HG02759 (cell line): ENCODE results near the gene VBP1.
A peak's percentile ranks its signal among the peaks of the same experiment; 100 is the strongest.
"Not testable (repeated sequence)": the region's sequence is repeated elsewhere in the genome, so short reads cannot be mapped to it uniquely, and the experiment has no call there.

Experiments used
- ATAC-seq: cut with Tn5 transposase; IDR thresholded peaks from one replicate; pipeline ENCODE4 v1.9.1; 2021; ENCODE audit warnings: mild to moderate bottlenecking, moderate library complexity; ENCODE audit not compliant: unreplicated experiment

The VBP1 gene

GRCh38 chrX:155263854-155264628 lies 47.8 kb downstream of the VBP1 start, which contains the start of gene RAB39B:
Gene RAB39B, minus strand, starts transcription at chrX:155264491. Its CDS starts 203 bp downstream, at chrX:155264288.
- peak; percentile 92 for ATAC-seq

GRCh38 chrX:155266439-155266838 lies 50.2 kb downstream of the VBP1 start:
- no peak for ATAC-seq

- not testable (repeated sequence) for ATAC-seq
Measured at GRCh38 chrX:155267995-155268394, 51.7 kb downstream of the VBP1 start.

GRCh38 chrX:155270969-155271368 lies 54.7 kb downstream of the VBP1 start:
- ATAC-seq = no peak

GRCh38 chrX:155279873-155280272 lies 63.6 kb downstream of the VBP1 start:
- no peak for ATAC-seq
